ENCODE measurements around the gene TOR4A.
A peak's percentile ranks its signal among the peaks of the same experiment; 100 is the strongest.

TOR4A gene

GRCh38 chr9:137272241-137273094 lies 5.1 kb upstream of the TOR4A start:
- Mint-ChIP-seq H3K9me3 (ENCODE audit: low read depth) (no peaks in the 10 kb centered on the region), H3K27ac (no peak overlapping the region), H3K36me3 (peaks cover 12% of the 10 kb centered on the region), H3K4me1 (ENCODE audit: low read depth) (peaks cover 14% of the 10 kb centered on the region), H3K4me3 (no peak overlapping the region), H3K27me3 (no peaks in the 10 kb centered on the region)

GRCh38 chr9:137273095-137273490 lies 4.4 kb upstream of the TOR4A start:
- Mint-ChIP-seq H3K27ac (no peak overlapping the region), H3K27me3 (no peaks in the 10 kb centered on the region), H3K36me3 (peaks cover 12% of the 10 kb centered on the region), H3K4me1 (ENCODE audit: low read depth) (peaks cover 14% of the 10 kb centered on the region), H3K9me3 (ENCODE audit: low read depth) (no peaks in the 10 kb centered on the region), H3K4me3 (no peak overlapping the region)

DNA sequence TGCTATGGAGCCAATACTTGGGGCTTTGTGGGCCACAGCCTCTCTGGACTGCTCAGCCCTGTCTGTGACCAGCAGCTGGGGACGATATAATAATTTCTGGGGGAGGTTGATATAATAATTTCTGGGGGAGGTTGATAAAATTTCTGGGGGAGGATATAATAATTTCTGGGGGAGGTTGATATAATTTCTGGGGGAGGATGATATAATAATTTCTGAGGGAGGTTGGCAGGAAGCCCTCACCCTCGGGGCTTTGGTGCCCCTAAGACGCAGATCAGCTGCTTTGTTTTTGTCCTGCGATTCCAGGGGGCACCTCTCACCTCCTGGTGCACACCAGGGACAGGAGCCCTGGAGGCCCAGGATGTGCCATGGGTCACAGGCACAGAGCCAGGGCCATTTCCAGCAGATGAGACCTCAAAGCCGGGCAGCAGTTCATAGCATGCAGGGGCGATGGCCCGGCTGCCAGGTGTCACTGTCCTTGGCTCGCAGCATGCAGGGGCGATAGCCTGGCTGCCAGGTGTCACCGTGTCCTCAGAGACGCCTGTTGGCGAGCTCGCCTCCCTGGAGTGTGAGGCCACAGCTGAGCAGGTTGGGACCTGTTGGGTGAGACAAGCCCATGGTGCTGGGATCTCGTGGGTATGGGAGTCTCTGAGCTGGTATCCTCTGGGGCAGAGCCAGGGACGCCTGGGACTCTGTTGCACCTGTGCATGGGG lies 3.8 kb upstream of the TOR4A start:
- Mint-ChIP-seq H3K27me3 (no peaks in the 10 kb centered on the region), H3K27ac (no peak overlapping the region)

GRCh38 chr9:137275203-137275587 lies 2.3 kb upstream of the TOR4A start:
- H3K4me1 Mint-ChIP-seq (ENCODE audit: low read depth) = peaks cover 14% of the 10 kb centered on the region
- no peaks in the 10 kb centered on the region for H3K9me3 Mint-ChIP-seq (ENCODE audit: low read depth)
- no peak overlapping the region for H3K27ac Mint-ChIP-seq
- no peaks in the 10 kb centered on the region for H3K27me3 Mint-ChIP-seq
- H3K4me3 Mint-ChIP-seq = no peak overlapping the region
- no peaks in the 10 kb centered on the region for H3K36me3 Mint-ChIP-seq

More for the DNA sequence above, 3.8 kb upstream of the TOR4A start:
- Mint-ChIP-seq H3K9me3 (ENCODE audit: low read depth) (no peaks in the 10 kb centered on the region), H3K4me3 (no peak overlapping the region), H3K36me3 (peaks cover 9% of the 10 kb centered on the region), H3K4me1 (ENCODE audit: low read depth) (peaks cover 14% of the 10 kb centered on the region)

- Mint-ChIP-seq H3K27me3 (no peaks in the 10 kb centered on the region), H3K9me3 (ENCODE audit: low read depth) (no peaks in the 10 kb centered on the region), H3K4me3 (no peak overlapping the region), H3K36me3 (no peaks in the 10 kb centered on the region), H3K27ac (peak overlapping the region; percentile 28), H3K4me1 (ENCODE audit: low read depth) (peaks cover 14% of the 10 kb centered on the region)
These were observed 1.7 kb upstream of the TOR4A start for GRCh38 chr9:137275588-137276472.

DNA sequence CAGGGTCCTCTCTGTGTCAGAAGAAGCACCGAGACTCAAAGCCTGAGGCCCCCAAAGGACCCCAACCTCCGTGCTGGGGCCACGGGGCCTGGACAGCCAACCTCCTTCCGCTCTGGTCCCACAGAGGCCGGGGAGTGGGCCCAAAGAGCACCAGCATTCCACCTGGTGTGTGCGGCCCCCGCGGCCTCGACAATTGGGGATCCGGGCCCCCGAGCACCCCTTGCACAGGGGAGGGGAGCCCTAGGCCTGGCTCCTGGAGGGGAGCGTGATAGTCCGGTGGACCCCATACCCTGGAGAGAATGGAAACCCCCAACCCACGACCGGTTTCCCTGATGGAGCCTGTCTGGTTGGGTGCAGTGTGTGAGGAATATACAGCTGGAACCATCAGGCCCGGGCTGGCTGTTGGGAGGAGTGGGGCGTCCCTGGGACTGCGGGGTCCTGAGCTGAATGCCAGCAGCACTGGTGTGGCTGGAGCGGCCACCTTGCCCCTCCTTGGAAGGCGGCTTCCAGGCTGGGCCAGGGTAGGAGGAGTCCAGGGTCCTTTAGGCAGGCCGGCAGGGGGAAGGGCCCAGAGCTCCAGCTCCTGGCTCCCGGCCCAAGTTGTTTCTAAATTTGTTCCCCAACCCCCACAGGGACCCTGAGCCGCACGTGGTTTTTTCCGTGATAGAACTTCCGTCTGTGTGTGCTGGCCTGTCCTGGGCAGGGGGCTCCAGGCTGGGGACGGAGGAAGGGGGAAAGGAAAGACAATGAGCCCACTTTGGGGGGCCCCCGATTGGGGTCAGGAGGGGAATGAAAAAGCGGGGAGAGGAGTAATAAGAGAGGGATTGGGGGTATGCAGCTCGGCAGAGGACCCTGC lies 825 bp upstream of the TOR4A start:
- Mint-ChIP-seq H3K27me3 (no peaks in the 10 kb centered on the region), H3K9me3 (ENCODE audit: low read depth) (no peaks in the 10 kb centered on the region), H3K4me3 (peak overlapping the region; percentile 58), H3K36me3 (no peaks in the 10 kb centered on the region), H3K27ac (no peak overlapping the region), H3K4me1 (ENCODE audit: low read depth) (peaks cover 8% of the 10 kb centered on the region)

- Mint-ChIP-seq H3K27me3 (no peaks in the 10 kb centered on the region), H3K9me3 (ENCODE audit: low read depth) (no peaks in the 10 kb centered on the region), H3K36me3 (no peaks in the 10 kb centered on the region), H3K4me3 (peak overlapping the region; percentile 69), H3K27ac (no peak overlapping the region), H3K4me1 (ENCODE audit: low read depth) (peaks cover 8% of the 10 kb centered on the region)
These were observed 655 bp downstream of the TOR4A start for GRCh38 chr9:137278061-137278701.

GRCh38 chr9:137278721-137279711 lies 1.5 kb downstream of the TOR4A start:
- H3K27me3 Mint-ChIP-seq = no peaks in the 10 kb centered on the region
- H3K4me1 Mint-ChIP-seq (ENCODE audit: low read depth) = peaks cover 8% of the 10 kb centered on the region
- H3K9me3 Mint-ChIP-seq (ENCODE audit: low read depth) = no peaks in the 10 kb centered on the region
- H3K4me3 Mint-ChIP-seq = no peak overlapping the region
- H3K36me3 Mint-ChIP-seq = no peaks in the 10 kb centered on the region
- H3K27ac Mint-ChIP-seq = no peak overlapping the region

- Mint-ChIP-seq H3K27ac (no peak overlapping the region), H3K4me3 (no peak overlapping the region), H3K36me3 (no peaks in the 10 kb centered on the region), H3K27me3 (no peaks in the 10 kb centered on the region), H3K4me1 (ENCODE audit: low read depth) (peaks cover 7% of the 10 kb centered on the region), H3K9me3 (ENCODE audit: low read depth) (no peaks in the 10 kb centered on the region)
These were observed 2.4 kb downstream of the TOR4A start for GRCh38 chr9:137279741-137280473.

DNA sequence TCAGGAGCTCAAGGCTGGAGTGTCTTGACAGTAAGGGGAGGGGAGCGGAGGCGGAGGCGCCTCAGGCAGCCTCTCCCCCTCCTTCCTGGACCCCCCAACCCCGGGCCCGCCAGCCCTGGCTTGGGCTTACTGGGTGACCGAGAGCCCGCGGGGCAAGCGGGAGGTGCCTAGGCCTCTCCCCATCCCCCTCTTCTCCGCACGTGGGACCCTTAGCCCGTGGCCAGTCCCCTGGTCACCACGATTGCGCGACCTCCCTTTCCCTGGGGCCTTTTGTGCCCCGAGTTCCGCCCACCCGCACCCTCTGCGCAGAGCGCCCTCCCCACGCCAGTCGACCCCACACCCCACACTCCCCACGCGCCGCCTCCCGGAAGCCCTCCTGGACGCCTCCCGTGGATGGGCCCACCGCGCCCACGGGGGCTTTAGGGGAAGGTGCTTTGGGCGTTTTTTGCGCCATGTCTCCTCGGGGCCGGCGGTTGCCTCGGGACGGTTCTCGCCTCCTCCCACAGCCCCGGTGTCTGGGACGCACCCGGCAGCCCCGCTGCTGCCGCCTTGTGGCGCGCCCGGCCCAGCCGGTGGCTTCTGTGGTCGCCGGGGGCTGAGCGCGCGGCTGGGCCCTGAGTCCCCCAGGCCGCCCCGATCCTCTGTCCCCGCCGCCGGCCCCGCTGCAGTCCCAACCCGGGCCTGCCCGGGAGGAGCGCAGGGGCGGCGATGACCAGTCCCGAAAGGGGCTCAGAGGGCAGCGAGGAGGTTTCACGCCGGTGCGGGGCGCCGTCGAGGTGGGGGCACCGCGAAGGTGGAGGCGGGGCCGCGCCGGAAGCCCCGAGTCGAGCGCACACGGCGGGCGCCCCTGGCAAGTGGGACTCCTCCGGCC lies 3.2 kb downstream of the TOR4A start:
- no peak overlapping the region for H3K4me3 Mint-ChIP-seq

DNA sequence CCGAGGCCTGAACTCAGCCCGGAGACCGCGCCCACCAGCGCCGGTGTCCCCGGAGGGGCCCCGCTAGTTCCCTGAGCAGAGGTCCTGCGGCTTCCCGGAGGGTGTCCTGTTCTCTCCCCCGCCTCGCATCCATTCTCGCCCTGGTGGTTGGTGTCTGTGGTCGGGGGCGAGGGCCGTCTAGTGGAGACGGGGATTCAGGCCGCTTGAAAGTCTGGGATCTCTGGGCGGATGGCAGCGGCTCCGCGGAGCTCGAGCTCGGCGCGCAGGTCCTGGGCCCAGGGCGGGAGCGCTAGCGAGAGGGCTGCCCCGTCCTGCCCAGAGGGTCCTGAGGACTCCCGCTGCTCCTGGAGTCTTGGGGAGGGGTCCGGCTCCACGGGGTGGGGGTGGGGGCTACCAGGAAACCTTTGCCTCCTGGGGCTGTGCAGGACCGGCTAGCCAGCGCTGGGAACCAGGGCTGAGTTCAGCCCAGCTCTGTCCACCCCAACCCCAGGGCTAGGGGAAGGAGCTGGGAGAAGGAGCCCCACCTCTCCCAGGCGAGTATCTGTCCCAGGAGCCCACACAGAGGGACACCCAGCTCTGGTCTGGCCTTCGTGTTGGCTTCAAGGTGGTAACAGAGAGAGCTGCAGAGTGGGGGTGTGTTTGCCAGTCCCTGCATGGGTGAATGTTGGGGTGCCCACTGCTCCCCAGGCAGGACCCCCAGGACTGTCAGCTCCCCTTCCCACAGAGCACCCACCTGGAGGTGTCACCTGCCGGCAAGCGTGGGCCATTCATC lies 4.0 kb downstream of the TOR4A start:
- H3K27me3 Mint-ChIP-seq = no peaks in the 10 kb centered on the region
- H3K9me3 Mint-ChIP-seq (ENCODE audit: low read depth) = no peaks in the 10 kb centered on the region
- H3K4me3 Mint-ChIP-seq = no peak overlapping the region
- H3K27ac Mint-ChIP-seq = no peak overlapping the region
- H3K4me1 Mint-ChIP-seq (ENCODE audit: low read depth) = no peaks in the 10 kb centered on the region
- H3K36me3 Mint-ChIP-seq = no peaks in the 10 kb centered on the region

More for the DNA sequence above, 3.2 kb downstream of the TOR4A start:
- no peak overlapping the region for H3K27ac Mint-ChIP-seq
- H3K36me3 Mint-ChIP-seq = no peaks in the 10 kb centered on the region
- no peaks in the 10 kb centered on the region for H3K27me3 Mint-ChIP-seq
- no peaks in the 10 kb centered on the region for H3K9me3 Mint-ChIP-seq (ENCODE audit: low read depth)
- peaks cover 1% of the 10 kb centered on the region for H3K4me1 Mint-ChIP-seq (ENCODE audit: low read depth)

Measured in activated naive CD8-positive, alpha-beta T cell (primary cell).